Adipose tissue (tissue), 3 donors: ENCODE results near the gene BSDC1. TPM values are rescaled to one million over a fixed set of nuclear protein-coding genes. Genes with fewer than 3 reads are reported as not detected.
"Not testable (repeated sequence)": the region's sequence is repeated elsewhere in the genome, so short reads cannot be mapped to it uniquely, and the experiment has no call there.

Experiments used
- H3K27ac ChIP-seq: one replicate; pipeline ENCODE4 v1.5.1; 2013; ENCODE audit warnings: low read depth, low read length
- WGBS, 3 donors: extraction: QIAGEN DNeasy Blood & Tissue Kit; methylation state at CpG; one replicate each; pipeline ENCODE4 v1.1.7; 2013; 5-methylcytosine and 5-hydroxymethylcytosine counted together
- polyA plus RNA-seq, 3 donors: library from polyadenylated mRNA; stranded (reverse); fragments of 200-250 nt; gene quantifications; one replicate each; pipeline ENCODE4 v1.2.3, GENCODE V29; 2013
- donor health status: healthy with polysubstance abuse.
- donor health status: Bipolar disorder and iron deficiency.
- donor health status: healthy.

Gene BSDC1, protein sequence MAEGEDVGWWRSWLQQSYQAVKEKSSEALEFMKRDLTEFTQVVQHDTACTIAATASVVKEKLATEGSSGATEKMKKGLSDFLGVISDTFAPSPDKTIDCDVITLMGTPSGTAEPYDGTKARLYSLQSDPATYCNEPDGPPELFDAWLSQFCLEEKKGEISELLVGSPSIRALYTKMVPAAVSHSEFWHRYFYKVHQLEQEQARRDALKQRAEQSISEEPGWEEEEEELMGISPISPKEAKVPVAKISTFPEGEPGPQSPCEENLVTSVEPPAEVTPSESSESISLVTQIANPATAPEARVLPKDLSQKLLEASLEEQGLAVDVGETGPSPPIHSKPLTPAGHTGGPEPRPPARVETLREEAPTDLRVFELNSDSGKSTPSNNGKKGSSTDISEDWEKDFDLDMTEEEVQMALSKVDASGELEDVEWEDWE
- polyA plus RNA-seq = 10 to 100 TPM; 38.7 to 43.1 (median 43.0) TPM

GRCh38 chr1:32394141-32394889 lies at the start of gene BSDC1:
Gene BSDC1, minus strand, starts transcription at chr1:32394441. Its CDS starts 27 bp downstream, at chr1:32394414.
- peak within 1 kb of the TSS; percentile 73 for H3K27ac ChIP-seq
- 0 to 1% (median 0%) methylated on average over 48 of the region's 48 CpGs for WGBS, 3 donors

DNA sequence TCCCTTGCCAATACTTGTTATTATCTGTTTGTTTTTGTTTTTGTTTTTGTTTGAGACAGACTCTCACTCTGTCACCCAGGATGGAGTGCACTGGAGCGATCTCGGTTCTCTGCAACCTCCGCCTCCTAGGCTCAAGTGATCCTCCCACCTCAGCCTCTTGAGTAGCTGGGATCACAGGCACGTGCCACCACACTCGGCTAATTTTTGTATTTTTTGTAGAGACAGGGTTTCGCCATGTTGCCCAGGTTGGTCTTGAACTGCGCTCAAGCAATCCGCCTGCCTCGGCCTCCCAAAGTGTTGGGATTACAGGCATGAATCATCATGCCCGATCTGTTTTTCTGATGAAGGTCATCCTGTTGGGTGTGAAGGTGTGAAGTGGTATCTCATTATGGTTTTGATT lies 47.2 kb upstream of the BSDC1 start:
- not testable (repeated sequence) for H3K27ac ChIP-seq
- 89 to 94% (median 91%) methylated on average over 10 of the region's 10 CpGs for WGBS, 3 donors

GRCh38 chr1:32438777-32439176 lies 44.5 kb upstream of the BSDC1 start:
- H3K27ac ChIP-seq = not testable (repeated sequence)
- WGBS, 3 donors = 84 to 93% (median 93%) methylated on average over 4 of the region's 4 CpGs

DNA sequence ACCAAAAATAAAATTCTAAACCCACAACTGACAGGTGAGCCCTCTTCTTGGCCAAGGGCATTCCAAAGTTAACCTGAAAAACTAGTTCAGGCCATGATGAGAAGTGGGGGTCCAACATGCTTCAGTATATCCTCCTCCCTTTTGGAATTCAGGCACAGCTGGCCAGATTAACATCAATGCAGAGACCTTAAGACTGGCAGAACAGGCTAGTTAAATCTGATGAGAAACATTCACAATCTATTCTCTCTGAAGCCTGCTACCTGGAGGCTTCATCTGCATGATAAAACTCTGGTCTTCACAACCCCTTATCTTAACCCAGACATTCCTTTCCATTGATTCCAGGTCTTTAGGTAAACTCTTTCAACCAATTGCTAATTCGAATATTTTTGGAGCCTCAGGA lies 43.9 kb upstream of the BSDC1 start:
- 39 to 55% (median 54%) methylated on average over 1 of the region's 1 CpG for WGBS, 3 donors
- no peak overlapping the region for H3K27ac ChIP-seq

GRCh38 chr1:32431736-32432400 lies 37.6 kb upstream of the BSDC1 start:
- 54 to 75% (median 60%) methylated on average over 4 of the region's 4 CpGs for WGBS, 3 donors
- H3K27ac ChIP-seq = no peak overlapping the region

GRCh38 chr1:32427264-32427963 lies 33.2 kb upstream of the BSDC1 start:
- H3K27ac ChIP-seq = no peak overlapping the region
- WGBS, 3 donors = 73 to 77% (median 75%) methylated on average over 17 of the region's 17 CpGs

DNA sequence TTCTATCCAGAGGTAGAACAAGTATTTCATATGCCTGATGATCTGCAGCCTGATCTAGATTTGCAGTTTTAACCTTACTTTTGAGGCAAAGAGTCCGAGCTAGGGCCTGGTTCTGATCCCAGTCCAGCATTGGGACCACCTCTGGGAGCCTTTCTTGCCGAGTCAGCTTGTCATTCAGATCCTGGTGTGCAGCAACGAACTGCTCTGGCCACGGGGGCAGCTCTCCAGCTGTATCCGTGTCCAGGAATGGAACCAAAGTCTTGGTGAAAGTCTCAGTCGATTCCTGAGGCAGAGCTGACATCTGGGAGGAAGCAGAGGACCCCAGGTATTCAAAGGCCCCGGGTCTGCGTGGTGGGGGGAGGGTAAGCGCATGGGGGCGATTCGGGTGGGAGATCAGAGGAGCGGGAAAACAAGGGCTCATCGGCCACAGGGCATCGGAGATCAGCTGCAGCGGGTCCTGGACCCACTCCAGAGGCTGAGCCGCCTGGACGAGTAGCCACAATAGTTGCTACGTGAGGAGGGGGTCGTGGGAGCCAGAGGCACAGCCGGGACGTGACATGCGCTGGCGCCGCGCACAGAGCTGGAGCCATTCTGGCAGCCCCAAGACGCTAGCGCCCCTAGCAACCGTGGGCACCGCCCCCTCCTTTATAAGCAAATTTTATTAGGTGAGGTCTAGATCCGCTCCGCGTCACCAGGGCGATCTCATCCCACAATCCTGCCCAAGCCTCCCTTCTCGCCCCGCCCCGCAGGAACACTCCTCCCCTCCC lies 32.4 kb upstream of the BSDC1 start:
- WGBS, 3 donors = 7 to 14% (median 9%) methylated on average over 36 of the region's 36 CpGs
- H3K27ac ChIP-seq = no peak overlapping the region

DNA sequence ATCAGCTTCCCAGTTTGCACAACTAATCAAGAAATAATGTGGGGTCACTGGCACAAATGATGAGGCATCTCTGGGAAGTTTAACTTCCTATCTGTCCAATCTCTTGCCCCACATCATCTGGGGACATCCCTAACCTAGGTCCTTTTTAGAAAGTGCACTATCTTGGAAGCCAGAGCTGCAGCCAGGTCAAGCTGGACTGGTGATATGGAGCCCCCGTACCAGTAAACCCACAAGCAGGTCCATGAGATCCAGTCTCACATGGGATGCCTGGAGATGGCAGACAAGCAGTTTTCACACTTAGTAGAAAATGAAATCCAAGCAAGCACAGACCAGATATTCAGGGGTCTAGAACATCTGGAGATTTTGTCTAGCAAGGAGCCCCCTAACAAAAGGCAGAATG lies 27.5 kb upstream of the BSDC1 start:
- no peak overlapping the region for H3K27ac ChIP-seq
- WGBS, 3 donors = 86 to 97% (median 93%) methylated on average over 1 of the region's 1 CpG

GRCh38 chr1:32414186-32414886 lies 20.1 kb upstream of the BSDC1 start:
- WGBS, 3 donors = 81 to 83% (median 82%) methylated on average over 8 of the region's 8 CpGs
- no peak overlapping the region for H3K27ac ChIP-seq

GRCh38 chr1:32413507-32414185 lies 19.4 kb upstream of the BSDC1 start:
- WGBS, 3 donors = 53 to 58% (median 53%) methylated on average over 10 of the region's 10 CpGs
- H3K27ac ChIP-seq = no peak overlapping the region

- no peak overlapping the region for H3K27ac ChIP-seq
These were observed 17.0 kb upstream of the BSDC1 start for GRCh38 chr1:32411261-32411660.

DNA sequence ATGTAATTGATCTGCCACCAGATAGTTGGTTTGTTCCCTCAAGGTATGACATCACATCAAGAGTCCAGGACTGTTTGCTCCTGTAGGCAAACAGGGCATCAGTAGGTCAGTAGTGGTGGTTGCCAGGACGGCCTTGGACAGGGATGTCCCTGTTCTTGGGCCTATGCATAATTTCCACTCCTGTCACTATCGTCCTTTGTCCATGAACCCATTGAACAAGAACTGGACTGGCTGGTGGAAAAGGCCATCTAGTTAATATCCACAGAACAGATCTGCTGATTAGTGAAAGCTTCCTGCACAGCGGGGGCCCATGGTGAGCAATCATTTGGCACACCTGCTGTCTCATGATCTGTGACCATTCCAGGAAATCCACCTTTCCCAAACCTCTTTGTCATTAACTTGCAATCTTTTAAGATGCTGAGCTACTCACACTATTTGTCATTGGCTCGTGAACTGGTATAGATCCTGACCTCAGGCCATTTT lies 12.4 kb upstream of the BSDC1 start:
- no peak overlapping the region for H3K27ac ChIP-seq
- WGBS, 3 donors = 71 to 91% (median 87%) methylated on average over 4 of the region's 4 CpGs

DNA sequence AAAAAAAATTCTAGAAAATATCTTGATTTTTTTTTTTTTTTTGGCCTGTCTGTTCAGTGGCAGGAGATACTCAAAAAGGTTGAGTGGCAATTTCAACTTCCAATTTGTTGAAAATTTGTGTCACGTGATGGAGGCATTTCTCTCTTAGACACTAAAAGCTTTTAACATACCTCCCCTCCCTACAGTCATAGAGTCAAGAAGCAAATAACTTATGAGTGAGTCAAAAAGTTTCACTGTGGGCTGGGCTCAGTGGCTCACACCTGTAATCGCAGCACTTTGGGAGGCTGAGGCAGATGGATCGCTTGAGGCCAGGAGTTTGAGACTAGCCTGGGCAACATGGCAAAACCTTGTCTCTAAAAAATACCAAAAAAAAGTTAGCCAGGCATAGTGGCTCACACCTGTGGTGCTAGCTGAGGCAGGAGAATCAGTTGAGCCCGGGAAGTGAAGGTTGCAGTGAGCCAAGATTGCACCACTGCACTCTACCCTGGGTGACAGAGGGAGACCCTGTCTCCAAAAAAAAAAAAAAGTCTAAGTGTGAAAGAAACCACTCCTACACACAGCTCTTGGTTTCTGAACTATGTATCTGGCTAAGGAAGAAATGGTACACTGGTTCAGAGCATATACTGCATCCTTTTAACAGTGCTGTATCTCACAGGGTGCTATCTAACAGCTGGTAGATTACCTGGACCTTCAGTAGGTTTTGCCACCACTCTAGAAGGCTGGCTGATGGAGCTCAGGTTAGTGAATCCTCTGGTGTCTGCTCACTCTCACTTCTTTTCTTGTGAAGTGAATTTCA lies 11.6 kb upstream of the BSDC1 start:
- WGBS, 3 donors = 85 to 88% (median 87%) methylated on average over 4 of the region's 4 CpGs
- H3K27ac ChIP-seq = no peak overlapping the region

DNA sequence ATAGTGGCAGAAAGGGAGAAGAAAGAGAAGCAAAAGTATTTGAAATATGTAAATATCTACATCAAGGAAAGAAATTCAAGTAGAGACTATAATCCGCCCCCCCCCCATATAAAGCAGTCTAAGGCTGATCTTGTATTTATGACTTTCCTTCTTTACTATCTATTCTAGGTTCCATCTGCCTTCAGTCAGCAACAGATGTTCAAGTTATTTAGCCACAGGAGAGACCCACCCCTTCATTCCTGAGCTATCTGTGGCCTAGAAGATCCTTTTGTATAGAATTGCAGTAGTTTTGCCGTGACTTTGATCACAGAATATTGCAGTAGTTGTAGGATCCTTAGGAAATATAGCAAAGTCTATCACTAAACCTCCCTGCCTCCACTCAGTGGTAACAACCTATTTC lies 10.7 kb upstream of the BSDC1 start:
- WGBS, 3 donors = 38 to 43% (median 40%) methylated on average over 2 of the region's 2 CpGs
- H3K27ac ChIP-seq = no peak overlapping the region

GRCh38 chr1:32400876-32401631 lies 6.8 kb upstream of the BSDC1 start:
- H3K27ac ChIP-seq = no peak overlapping the region
- WGBS, 3 donors = 34 to 40% (median 36%) methylated on average over 13 of the region's 13 CpGs
